Measurements from ENCODE around the gene THBS3.
"Not testable (repeated sequence)": the region's sequence is repeated elsewhere in the genome, so short reads cannot be mapped to it uniquely, and the experiment has no call there.

Gene THBS3

GRCh38 chr1:155172732-155173477 is 34.8 kb downstream of the THBS3 start, which contains the start of gene KRTCAP2:
Gene KRTCAP2 (minus strand): TSS chr1:155173304. CDS start chr1:155173224, 80 bp downstream.
- FAIRE-seq: peak; percentile 83

GRCh38 chr1:155171836-155172731 is 35.6 kb downstream of the THBS3 start:
- no peak for FAIRE-seq

GRCh38 chr1:155170806-155171205 is 36.9 kb downstream of the THBS3 start:
- no peak for FAIRE-seq

GRCh38 chr1:155170101-155170785 is 37.5 kb downstream of the THBS3 start:
- FAIRE-seq: no peak

GRCh38 chr1:155169541-155169940 is 38.2 kb downstream of the THBS3 start:
- FAIRE-seq: no peak

GRCh38 chr1:155168456-155169210 is 39.1 kb downstream of the THBS3 start:
- no peak for FAIRE-seq

GRCh38 chr1:155168105-155168445 is 39.6 kb downstream of the THBS3 start:
- not testable (repeated sequence) for FAIRE-seq

GRCh38 chr1:155167166-155168104 is 40.3 kb downstream of the THBS3 start:
- FAIRE-seq: no peak

GRCh38 chr1:155166471-155167165 is 41.1 kb downstream of the THBS3 start:
- no peak for FAIRE-seq

- no peak for FAIRE-seq
Observed at GRCh38 chr1:155166051-155166470, 41.6 kb downstream of the THBS3 start.

GRCh38 chr1:155164625-155165024 is 43.1 kb downstream of the THBS3 start:
- FAIRE-seq: not testable (repeated sequence)

GRCh38 chr1:155163785-155164184 is 43.9 kb downstream of the THBS3 start:
- not testable (repeated sequence) for FAIRE-seq

- FAIRE-seq: not testable (repeated sequence)
Observed at GRCh38 chr1:155162631-155163030, 45.1 kb downstream of the THBS3 start.

GRCh38 chr1:155160128-155160527 is 47.6 kb downstream of the THBS3 start:
- FAIRE-seq: no peak

- FAIRE-seq: no peak
Observed at GRCh38 chr1:155158991-155159390, 48.7 kb downstream of the THBS3 start.

- not testable (repeated sequence) for FAIRE-seq
Observed at GRCh38 chr1:155155996-155156643, 51.6 kb downstream of the THBS3 start.

All from A204.1 (cell line).